Neuronal stem cell (in vitro differentiated cells): Measurements from ENCODE around the gene PLXNB3.
A peak's percentile ranks its signal among the peaks of the same experiment; 100 is the strongest.

Source experiments
- DNase-seq: peaks from one replicate; pipeline ENCODE4 v3.0.0-alpha.2; 2013; ENCODE audit warnings: low spot score
- H2AFZ ChIP-seq: one replicate; pipeline ENCODE4 v1.6.1; 2013; ENCODE audit warnings: mild to moderate bottlenecking, low read length, inconsistent platforms
- H2AK5ac ChIP-seq: 2 replicates; pipeline ENCODE4 v1.6.1; 2013; ENCODE audit warnings: low read depth, mild to moderate bottlenecking, inconsistent platforms, low read length, moderate library complexity, mixed read lengths
- H2BK120ac ChIP-seq: 2 replicates; pipeline ENCODE4 v1.6.1; 2013; ENCODE audit warnings: low read depth, mild to moderate bottlenecking, inconsistent platforms, low read length, moderate library complexity, mixed read lengths
- H2BK12ac ChIP-seq: one replicate; pipeline ENCODE4 v1.6.1; 2013; ENCODE audit warnings: low read length, inconsistent platforms
- H2BK15ac ChIP-seq: 2 replicates; pipeline ENCODE4 v1.6.1; 2013; ENCODE audit warnings: mild to moderate bottlenecking, low read length, inconsistent platforms, mixed read lengths
- H2BK5ac ChIP-seq: one replicate; pipeline ENCODE4 v1.6.1; 2013; ENCODE audit warnings: inconsistent platforms, mild to moderate bottlenecking, low read length, moderate library complexity
- H3K14ac ChIP-seq: one replicate; pipeline ENCODE4 v1.6.1; 2013; ENCODE audit warnings: low read length, inconsistent platforms
- H3K18ac ChIP-seq: 2 replicates; pipeline ENCODE4 v1.6.1; 2013; ENCODE audit warnings: low read length, inconsistent platforms
- H3K23ac ChIP-seq: 2 replicates; pipeline ENCODE4 v1.6.1; 2013; ENCODE audit warnings: low read depth, mild to moderate bottlenecking, mixed read lengths, low read length, inconsistent platforms; ENCODE audit not compliant: poor library complexity
- H3K27ac ChIP-seq: replicated peaks from 3 replicates; pipeline ENCODE4 v1.5.1; 2013; ENCODE audit warnings: low read length, inconsistent platforms
- H3K27me3 ChIP-seq, 3 experiments: 2 replicates each; pipeline ENCODE4 v1.6.1; 2013; ENCODE audit warnings: low read length in 3 of 3, mild to moderate bottlenecking in 2 of 3, inconsistent platforms in 1 of 3, low read depth in 1 of 3, mixed read lengths in 1 of 3, moderate library complexity in 1 of 3; ENCODE audit not compliant: control insufficient read depth in 3 of 3, insufficient read depth in 3 of 3
- H3K36me3 ChIP-seq, 2 donors: replicated peaks in 1 of 2; 2 replicates each; pipeline ENCODE4 v1.6.1; 2013; ENCODE audit warnings: low read length in 2 of 2; ENCODE audit not compliant: control insufficient read depth in 2 of 2, insufficient read depth in 2 of 2
- H3K4ac ChIP-seq: 2 replicates; pipeline ENCODE4 v1.6.1; 2013; ENCODE audit warnings: inconsistent platforms, mild to moderate bottlenecking, low read length, moderate library complexity
- H3K4me1 ChIP-seq, 2 donors: 1 replicate in 1 of 2; 2 replicates in 1 of 2; pipeline ENCODE4 v1.6.1; 2013; ENCODE audit warnings: low read length in 2 of 2, low read depth in 1 of 2; ENCODE audit not compliant: control insufficient read depth in 2 of 2, insufficient read depth in 1 of 2
- H3K4me2 ChIP-seq: one replicate; pipeline ENCODE4 v1.6.1; 2013; ENCODE audit warnings: mild to moderate bottlenecking, low read length, inconsistent platforms; ENCODE audit not compliant: insufficient read depth, poor library complexity, severe bottlenecking
- H3K4me3 ChIP-seq, 2 donors: 2 replicates each; pipeline ENCODE4 v1.5.1; 2013; ENCODE audit warnings: low read length in 2 of 2, mild to moderate bottlenecking in 2 of 2, inconsistent platforms in 1 of 2, moderate library complexity in 1 of 2
- H3K79me1 ChIP-seq: one replicate; pipeline ENCODE4 v1.6.1; 2013; ENCODE audit warnings: low read depth, mild to moderate bottlenecking, inconsistent platforms, low read length, moderate library complexity
- H3K9ac ChIP-seq: one replicate; pipeline ENCODE4 v1.6.1; 2013; ENCODE audit warnings: mild to moderate bottlenecking, low read depth, low read length, inconsistent platforms; ENCODE audit not compliant: poor library complexity
- H3K9me3 ChIP-seq, 2 donors: replicated peaks in 1 of 2; 2 replicates each; pipeline versions ENCODE3 to v1.6.1; 2013; ENCODE audit warnings: low read length in 2 of 2, mild to moderate bottlenecking in 2 of 2, inconsistent platforms in 1 of 2, low read depth in 1 of 2, mixed read lengths in 1 of 2, moderate library complexity in 1 of 2; ENCODE audit not compliant: control insufficient read depth in 2 of 2, insufficient read depth in 1 of 2
- H4K8ac ChIP-seq: one replicate; pipeline ENCODE4 v1.6.1; 2013; ENCODE audit warnings: low read depth, mild to moderate bottlenecking, inconsistent platforms, low read length, moderate library complexity
- H4K91ac ChIP-seq: one replicate; pipeline ENCODE4 v1.6.1; 2013; ENCODE audit warnings: low read length, low read depth, mild to moderate bottlenecking, inconsistent platforms; ENCODE audit not compliant: poor library complexity
- WGBS, 2 donors: extraction: QIAGEN DNeasy Blood & Tissue Kit; methylation state at CpG; one replicate each; pipeline ENCODE4 v1.1.7; 2013; ENCODE audit warnings: missing lambda C conversion rate in 2 of 2, mixed read lengths in 1 of 2; ENCODE audit not compliant: insufficient read length in 2 of 2, insufficient replicate concordance in 1 of 2; ENCODE audit errors: extremely low coverage in 2 of 2; 5-methylcytosine and 5-hydroxymethylcytosine counted together

The PLXNB3 gene

DNA sequence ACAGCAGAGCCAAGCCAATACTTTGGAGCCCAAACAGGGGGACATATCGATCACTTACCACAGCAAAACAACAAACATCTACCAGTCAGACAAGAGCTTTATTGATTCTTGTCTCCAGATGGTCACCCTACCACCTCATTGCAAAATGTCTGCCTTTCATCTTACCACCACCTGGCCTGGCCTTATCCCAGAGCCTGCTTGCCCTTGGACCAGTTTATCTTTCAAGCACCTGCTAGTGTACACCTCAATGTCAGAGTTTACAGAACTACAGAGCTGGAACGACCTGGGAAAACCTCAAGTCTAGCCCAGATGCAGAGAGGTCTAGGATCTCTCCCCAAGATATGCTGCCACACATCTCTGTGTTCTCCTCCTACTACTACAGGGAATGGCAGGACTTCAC is 44.3 kb upstream of the PLXNB3 start:
- Histone ChIP-seq H2BK120ac (no peak overlapping the region), H3K18ac (no peak overlapping the region), H3K14ac (no peak overlapping the region), H3K4ac (no peak overlapping the region), H2BK5ac (no peak overlapping the region), H3K27ac (no peak overlapping the region), H2AFZ (no peak overlapping the region), H3K36me3 (peaks cover 19 to 70% of the 10 kb centered on the region in 2 donors), H2BK12ac (no peak overlapping the region), H3K27me3 (peaks cover 0 to 4% (median 0%) of the 10 kb centered on the region in 3 experiments), H3K4me3 (no peak overlapping the region), H2AK5ac (no peak overlapping the region), H4K8ac (no peak overlapping the region), H3K23ac (no peak overlapping the region), H4K91ac (no peak overlapping the region), H3K9me3 (no peaks in the 10 kb centered on the region), H3K9ac (no peak overlapping the region), H3K4me1 (peaks cover 6 to 9% of the 10 kb centered on the region in 2 donors), H3K4me2 (no peak overlapping the region), H2BK15ac (no peak overlapping the region), H3K79me1 (peaks cover 5% of the 10 kb centered on the region)
- no peak for DNase-seq
- WGBS, 2 donors, result no CpG with 5 or more reads among the region's 2 CpGs

DNA sequence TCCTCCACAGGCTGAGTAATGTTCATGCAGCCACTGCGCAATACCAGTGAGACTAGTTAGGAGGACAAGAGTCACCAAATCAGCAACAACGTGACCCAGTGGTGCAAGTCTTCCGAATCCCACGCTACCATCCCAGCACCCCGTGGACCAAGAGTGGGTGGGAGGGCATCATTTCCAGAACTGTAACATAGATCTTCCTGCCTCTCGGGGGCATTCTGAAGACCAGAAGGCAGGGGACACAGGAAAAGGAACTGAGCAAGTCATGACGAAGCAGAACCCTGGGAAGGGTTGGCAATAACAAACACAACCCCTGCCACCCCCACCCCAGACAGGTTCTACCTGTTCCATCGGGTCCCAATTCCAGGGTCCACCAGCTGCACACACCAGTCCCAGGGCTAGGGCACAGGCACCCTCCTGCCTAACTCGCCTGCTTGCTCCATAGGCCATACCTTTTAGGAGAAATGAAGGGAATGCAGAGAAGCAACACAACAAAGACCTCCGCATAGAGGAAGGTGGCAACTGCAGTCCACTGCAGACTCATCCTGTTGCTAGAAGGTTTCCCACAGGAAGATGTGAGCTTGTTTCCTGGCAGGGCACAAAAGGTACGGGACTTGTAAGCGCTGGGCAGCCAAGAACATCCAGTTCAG is 41.2 kb upstream of the PLXNB3 start:
- peaks cover 19 to 21% of the 10 kb centered on the region in 2 donors for H3K4me1 ChIP-seq
- no peak for DNase-seq
- peak overlapping the region; percentile 66 to 88 for H3K4me3 ChIP-seq
- H3K36me3 ChIP-seq, result peaks cover 11 to 44% of the 10 kb centered on the region in 2 donors
- H2AK5ac ChIP-seq, result no peak overlapping the region
- H2BK5ac ChIP-seq, result no peak overlapping the region
- peaks cover 5% of the 10 kb centered on the region for H3K79me1 ChIP-seq
- no peak overlapping the region for H2BK120ac ChIP-seq
- no peak overlapping the region for H2BK12ac ChIP-seq
- H3K18ac ChIP-seq, result no peak overlapping the region
- no peak overlapping the region for H4K91ac ChIP-seq
- no CpG with 5 or more reads among the region's 12 CpGs for WGBS, 2 donors
- H2BK15ac ChIP-seq, result no peak overlapping the region
- no peak overlapping the region for H3K4ac ChIP-seq
- H3K23ac ChIP-seq, result no peak overlapping the region
- no peak overlapping the region for H3K14ac ChIP-seq
- H3K27me3 ChIP-seq, result peaks cover 0 to 4% (median 0%) of the 10 kb centered on the region in 3 experiments
- no peak overlapping the region for H2AFZ ChIP-seq
- H3K9me3 ChIP-seq, result no peaks in the 10 kb centered on the region
- no peak overlapping the region for H4K8ac ChIP-seq
- no peak overlapping the region for H3K27ac ChIP-seq
- H3K4me2 ChIP-seq, result peak overlapping the region; percentile 54
- peak overlapping the region; percentile 91 for H3K9ac ChIP-seq

DNA sequence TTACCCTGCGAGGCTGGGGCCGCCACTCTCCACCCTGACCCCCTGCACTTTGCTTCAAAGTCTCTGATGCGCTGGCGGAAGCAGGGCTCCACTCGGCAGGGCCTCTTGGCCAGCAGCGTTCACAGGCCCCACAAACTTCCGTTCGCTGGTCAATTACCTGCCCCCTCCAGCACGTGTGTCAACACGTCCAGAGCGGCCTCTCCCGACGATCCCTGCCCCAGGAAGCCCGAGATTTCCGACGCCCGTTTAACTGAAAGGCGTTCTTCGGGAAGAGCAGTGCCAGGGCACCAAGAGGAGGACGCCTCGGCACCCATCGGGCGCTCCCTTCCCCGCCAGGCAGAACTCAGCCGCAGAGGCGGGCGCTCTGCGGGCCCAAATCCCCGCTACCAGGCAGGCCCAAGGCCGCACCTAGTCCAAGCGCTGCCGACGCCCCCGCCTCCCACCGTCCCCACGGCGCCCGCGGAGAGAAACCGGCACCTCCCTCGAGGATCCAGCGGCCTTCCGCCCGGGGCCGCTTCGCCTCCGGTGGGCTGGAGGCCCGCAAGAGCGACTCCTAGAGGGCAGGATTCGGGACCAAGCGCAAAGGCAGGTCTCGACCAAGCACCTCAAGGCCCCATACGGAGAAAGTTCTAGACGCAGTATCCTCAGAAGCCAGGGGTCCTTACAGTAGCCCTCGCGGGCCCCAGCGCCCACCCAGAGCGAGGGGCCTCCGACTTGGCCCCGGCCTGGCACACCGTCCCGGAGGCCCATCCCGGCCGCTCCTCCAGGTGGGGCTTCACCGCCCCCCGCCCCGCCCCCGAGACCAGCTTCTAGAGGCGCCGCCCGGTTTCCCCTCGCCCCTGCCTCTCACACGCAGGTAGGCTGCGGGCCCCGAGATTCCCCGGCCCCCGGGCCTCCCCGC is 40.4 kb upstream of the PLXNB3 start:
- WGBS, 2 donors, result no CpG with 5 or more reads among the region's 78 CpGs
- peaks cover 5% of the 10 kb centered on the region for H3K79me1 ChIP-seq
- no peak overlapping the region for H4K91ac ChIP-seq
- no peak overlapping the region for H2BK120ac ChIP-seq
- peaks cover 19 to 21% of the 10 kb centered on the region in 2 donors for H3K4me1 ChIP-seq
- peak overlapping the region; percentile 71 for H3K18ac ChIP-seq
- peak overlapping the region; percentile 91 for H3K9ac ChIP-seq
- H2AK5ac ChIP-seq, result no peak overlapping the region
- peaks cover 0 to 4% (median 0%) of the 10 kb centered on the region in 3 experiments for H3K27me3 ChIP-seq
- H3K23ac ChIP-seq, result no peak overlapping the region
- H3K27ac ChIP-seq, result peak overlapping the region; percentile 31
- no peak overlapping the region for H2BK12ac ChIP-seq
- peak overlapping the region; percentile 66 to 88 for H3K4me3 ChIP-seq
- H3K4me2 ChIP-seq, result peak overlapping the region; percentile 54
- H3K9me3 ChIP-seq, result no peaks in the 10 kb centered on the region
- H3K4ac ChIP-seq, result no peak overlapping the region
- peak overlapping the region; percentile 76 for H2AFZ ChIP-seq
- no peak overlapping the region for H3K14ac ChIP-seq
- H2BK5ac ChIP-seq, result no peak overlapping the region
- H2BK15ac ChIP-seq, result no peak overlapping the region
- peaks cover 11 to 38% of the 10 kb centered on the region in 2 donors for H3K36me3 ChIP-seq
- no peak overlapping the region for H4K8ac ChIP-seq
- peak; percentile 42 for DNase-seq
